DND-41 (cell line): ENCODE data around the gene OCA2.

Source experiments
- CTCF ChIP-seq: IDR thresholded peaks from 2 replicates; pipeline ENCODE4 v1.5.1; 2012; ENCODE audit warnings: borderline replicate concordance, low read length, moderate library complexity, mild to moderate bottlenecking; ENCODE audit not compliant: poor library complexity, severe bottlenecking; ENCODE audit errors: extremely low read depth
- EZH2 ChIP-seq: IDR thresholded peaks from 3 replicates; pipeline ENCODE4 v1.6.1; 2012; ENCODE audit warnings: borderline replicate concordance, low read depth, mild to moderate bottlenecking, moderate library complexity, low read length, inconsistent platforms; ENCODE audit not compliant: severe bottlenecking

GRCh38 chr15:27705056-27705455 lies 394.1 kb downstream of the OCA2 start:
- no peak for TF ChIP-seq EZH2
- TF ChIP-seq CTCF, result no peak
